ENCODE results near the gene ZNF22. TPM values are rescaled to one million over a fixed set of nuclear protein-coding genes. Genes with fewer than 3 reads are reported as not detected.

ZNF22 gene
- total RNA-seq, 1 experiment from 2014 or later, result 36.9 TPM

DNA sequence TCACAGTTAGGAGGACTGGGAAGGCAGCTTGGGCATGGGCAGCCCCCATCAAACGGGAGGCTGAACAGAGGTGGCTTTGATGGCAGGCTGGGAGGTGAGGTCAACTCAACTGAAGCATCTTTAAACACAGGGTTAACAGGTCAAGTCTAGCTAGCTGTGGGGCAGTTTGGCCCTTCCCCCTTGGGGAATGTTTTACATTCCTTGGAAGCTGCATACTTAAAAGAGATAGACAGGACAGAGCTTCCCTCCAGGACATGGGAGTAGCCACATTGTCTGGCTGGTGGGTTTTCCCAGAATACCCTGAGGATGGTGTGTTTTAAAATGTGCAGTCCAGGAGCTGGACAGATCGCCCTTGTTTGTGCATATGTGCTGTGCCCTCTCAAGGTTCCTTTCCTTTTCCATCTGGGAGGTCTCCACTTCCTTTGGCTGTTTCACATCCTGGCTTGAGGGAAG lies 47.9 kb upstream of the ZNF22 start:
- no CpG with 5 or more reads among the region's 2 CpGs for WGBS (ENCODE audit: extremely low coverage, insufficient read length, low lambda C conversion rate)
- no peak for TF ChIP-seq CTCF (conservative IDR thresholded peaks at IDR 0.05)
- Histone ChIP-seq H3K27ac (ENCODE audit: insufficient read length, low read depth, low read length) (no peak overlapping the region), H3K9ac (ENCODE audit: extremely low read depth, insufficient read length, low read length) (no peak overlapping the region), H4K20me1 (ENCODE audit: control insufficient read depth, insufficient read depth, insufficient read length) (no peaks in the 10 kb centered on the region), H3K23me2 (ENCODE audit: insufficient read length, low read depth, low read length, poor library complexity, severe bottlenecking) (no peaks in the 10 kb centered on the region), H3K27me3 (ENCODE audit: insufficient read depth, low read length) (no peaks in the 10 kb centered on the region), H4K5ac (ENCODE audit: insufficient read length, low read depth, low read length) (no peak overlapping the region), H3K79me1 (ENCODE audit: insufficient read depth, low read depth, low read length, poor library complexity, severe bottlenecking) (no peaks in the 10 kb centered on the region), H2BK5ac (ENCODE audit: insufficient read length, low read length) (no peak overlapping the region), H2BK12ac (ENCODE audit: insufficient read length, low read depth, low read length) (peak overlapping the region; percentile 84), H3K4me2 (ENCODE audit: insufficient read depth, insufficient read length, low read length) (no peak overlapping the region), H3K56ac (ENCODE audit: insufficient read length, low read depth, low read length) (no peak overlapping the region), H2BK20ac (ENCODE audit: low read depth, low read length, poor library complexity, severe bottlenecking) (no peak overlapping the region), H2AK5ac (ENCODE audit: insufficient read length, low read length) (no peak overlapping the region), H4K8ac (replicated peaks; ENCODE audit: insufficient read length, low read depth, low read length) (no peak overlapping the region), H2BK15ac (ENCODE audit: low read depth, low read length) (no peak overlapping the region), H3K18ac (ENCODE audit: insufficient read length, low read depth, low read length) (no peak overlapping the region), H2BK120ac (ENCODE audit: low read depth, low read length, poor library complexity, severe bottlenecking) (no peak overlapping the region), H3K9me3 (ENCODE audit: control insufficient read depth, low read depth, low read length) (no peaks in the 10 kb centered on the region), H3K79me2 (ENCODE audit: insufficient read depth, low read length) (no peaks in the 10 kb centered on the region), H3K23ac (ENCODE audit: insufficient read length, low read depth, low read length) (no peak overlapping the region), H3K4ac (ENCODE audit: low read depth, low read length) (no peak overlapping the region), H3K14ac (ENCODE audit: insufficient read depth, low read length) (no peak overlapping the region), H2AFZ (ENCODE audit: low read length) (no peak overlapping the region), H4K91ac (ENCODE audit: insufficient read length, low read depth, low read length) (no peak overlapping the region), H3T11ph (ENCODE audit: low read length) (no peak overlapping the region), H3K4me1 (ENCODE audit: insufficient read depth, low read length) (peaks cover 7% of the 10 kb centered on the region)
- Mint-ChIP-seq H3K4me3 (no peak overlapping the region), H3K36me3 (ENCODE audit: insufficient read depth in 1 of 3, low read depth in 3 of 3) (peaks cover 5 to 18% (median 9%) of the 10 kb centered on the region in 3 experiments; a peak in 6 of 7 replicates), H3K9me3 (no peaks in the 10 kb centered on the region), H3K4me1 (peaks cover 31% of the 10 kb centered on the region in 2 experiments), H3K27ac (no peak overlapping the region; a peak in 1 of 7 replicates), H3K27me3 (ENCODE audit: low read depth) (no peaks in the 10 kb centered on the region; the same call in 1 of the 2 replicates)
- DNase-seq, result peak; percentile 35

All from H9 (cell line).